Keratinocyte (primary cell): ENCODE results near the gene ALG5. TPM values are rescaled to one million over a fixed set of nuclear protein-coding genes. Genes with fewer than 3 reads are reported as not detected.

Source experiments
- DNase-seq: peaks from one replicate; pipeline ENCODE4 v3.0.0-alpha.2; 2011; ENCODE audit warnings: low read depth, missing footprints, low spot score
- FAIRE-seq: peaks from 2 replicates; lab custom pipeline; 2011; peaks lifted over from hg19 to GRCh38; lab: Jason Lieb, UNC
- H2AFZ ChIP-seq: 2 replicates; pipeline ENCODE4 v1.6.0; 2012; ENCODE audit warnings: low read length, control low read depth, inconsistent platforms; ENCODE audit not compliant: control insufficient read depth
- H3K27ac ChIP-seq: 2 replicates; pipeline ENCODE4 v1.5.1; 2011; ENCODE audit warnings: low read length; ENCODE audit not compliant: control insufficient read depth, insufficient read depth
- H3K27me3 ChIP-seq: 3 replicates; pipeline ENCODE4 v1.6.0; 2011; ENCODE audit warnings: low read length; ENCODE audit not compliant: control insufficient read depth, insufficient read depth; ENCODE audit errors: extremely low read depth
- H3K36me3 ChIP-seq, 2 experiments: 2 replicates in 1 of 2; 3 replicates in 1 of 2; pipeline ENCODE4 v1.5.1; 2011; ENCODE audit warnings: low read length in 2 of 2, mild to moderate bottlenecking in 1 of 2; ENCODE audit not compliant: control insufficient read depth in 2 of 2, insufficient read depth in 2 of 2; ENCODE audit errors: extremely low read depth in 1 of 2
- H3K4me1 ChIP-seq: 3 replicates; pipeline ENCODE4 v1.5.1; 2011; ENCODE audit warnings: low read length; ENCODE audit not compliant: control insufficient read depth, insufficient read depth; ENCODE audit errors: extremely low read depth
- H3K4me2 ChIP-seq: 3 replicates; pipeline ENCODE4 v1.6.0; 2011; ENCODE audit warnings: low read depth, low read length; ENCODE audit not compliant: control insufficient read depth, insufficient read depth; ENCODE audit errors: extremely low read depth
- H3K4me3 ChIP-seq, 3 experiments: fragments of 200-600 bp in 1 of 3; sonication (generic) in 1 of 3; 2 replicates in 2 of 3; 3 replicates in 1 of 3; pipeline ENCODE4 v1.5.1; 2011 to 2016; ENCODE audit warnings: low read length in 3 of 3, mild to moderate bottlenecking in 3 of 3, control low read depth in 2 of 3, inconsistent platforms in 1 of 3, low read depth in 1 of 3, mixed read lengths in 1 of 3, mixed run types in 1 of 3, moderate library complexity in 1 of 3; ENCODE audit not compliant: control insufficient read depth in 2 of 3, insufficient read depth in 2 of 3; ENCODE audit errors: extremely low read depth in 1 of 3
- H3K79me2 ChIP-seq: 2 replicates; pipeline ENCODE4 v1.6.0; 2012; ENCODE audit warnings: low read length; ENCODE audit not compliant: control insufficient read depth, insufficient read depth
- H3K9ac ChIP-seq: 3 replicates; pipeline ENCODE4 v1.6.0; 2011; ENCODE audit warnings: low read length; ENCODE audit not compliant: control insufficient read depth, insufficient read depth; ENCODE audit errors: extremely low read depth
- H3K9me1 ChIP-seq: 3 replicates; pipeline ENCODE4 v1.6.0; 2011; ENCODE audit warnings: low read length; ENCODE audit not compliant: control insufficient read depth, insufficient read depth; ENCODE audit errors: extremely low read depth
- H3K9me3 ChIP-seq: 2 replicates; pipeline ENCODE4 v1.5.1; 2012; ENCODE audit warnings: low read depth, low read length; ENCODE audit not compliant: control insufficient read depth
- H4K20me1 ChIP-seq: 3 replicates; pipeline ENCODE4 v1.6.0; 2011; ENCODE audit warnings: low read length; ENCODE audit not compliant: control insufficient read depth, insufficient read depth; ENCODE audit errors: extremely low read depth
- EZH2 ChIP-seq: IDR thresholded peaks from one replicate; pipeline ENCODE4 v1.6.1; 2012; ENCODE audit warnings: inconsistent platforms, mild to moderate bottlenecking, low read length, moderate library complexity
- dilution Hi-C: fragments of 300-500 bp; cut with MboI; formaldehyde crosslinking; loops from one replicate; pipeline ENCODE4 v1.7.0; 2020; ENCODE audit warnings: low sequenced_read_pairs; ENCODE audit not compliant: extremely low pct_ligation_motif_present
- polyA plus RNA-seq, 5 experiments: library from polyadenylated mRNA; depleted of rRNA in 3 of 5; stranded (reverse) in 3 of 5; stranded (forward) in 1 of 5; unstranded in 1 of 5; fragments of >200 nt; gene quantifications; 1 replicate in 1 of 5; 2 replicates in 3 of 5; 3 replicates in 1 of 5; pipeline versions ENCODE4 v1.2.1 to v1.2.3, GENCODE V29; 2011 to 2012; ENCODE audit warnings: missing spikeins in 2 of 5, low read depth in 1 of 5, low replicate concordance in 1 of 5
- TF ChIP-seq, protein P1 (sequence below), 3 experiments: IDR thresholded peaks in 1 of 3; conservative IDR thresholded peaks in 1 of 3; optimal IDR thresholded peaks in 1 of 3; 2 replicates in 2 of 3; 3 replicates in 1 of 3; pipeline versions ENCODE3 to v1.5.1; 2011; ENCODE audit warnings: low read length in 3 of 3, mild to moderate bottlenecking in 3 of 3, moderate library complexity in 2 of 3, control low read depth in 1 of 3, inconsistent platforms in 1 of 3; ENCODE audit not compliant: insufficient read depth in 2 of 3; ENCODE audit errors: extremely low read depth in 1 of 3

ALG5 gene
- polyA plus RNA-seq, 1 donor (not counting 4 experiments of a cell fraction or from before 2014, with no cell fraction given) = 63.9 TPM

DNA sequence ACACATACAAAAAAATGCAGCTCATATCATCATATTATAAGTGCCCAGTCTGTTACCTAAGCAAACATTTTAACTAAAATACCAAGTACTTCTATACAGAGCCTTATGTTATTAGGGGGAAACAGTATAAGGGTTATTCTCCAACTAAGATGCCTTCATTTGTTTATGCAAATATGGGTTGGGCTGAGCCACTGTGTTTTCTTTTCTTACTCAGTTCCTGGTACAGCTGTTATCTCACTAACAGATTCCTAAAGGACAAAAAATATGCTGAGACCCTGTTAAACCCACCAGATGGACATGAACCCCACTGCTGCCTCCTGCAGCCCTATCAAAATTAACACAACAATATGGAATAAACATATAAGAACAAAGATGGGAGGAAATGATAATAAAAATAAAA is 44.6 kb downstream of the ALG5 start:
- Histone ChIP-seq H3K9me3 (no peaks in the 10 kb centered on the region), H3K27ac (no peak overlapping the region), H2AFZ (no peak overlapping the region), H3K4me1 (no peaks in the 10 kb centered on the region), H3K36me3 (peaks cover 6 to 7% of the 10 kb centered on the region in 2 experiments), H3K4me3 (no peak overlapping the region), H3K9ac (no peak overlapping the region), H4K20me1 (no peaks in the 10 kb centered on the region), H3K9me1 (no peaks in the 10 kb centered on the region), H3K4me2 (no peak overlapping the region), H3K27me3 (no peaks in the 10 kb centered on the region), H3K79me2 (no peaks in the 10 kb centered on the region)
- TF ChIP-seq, protein P1, sequence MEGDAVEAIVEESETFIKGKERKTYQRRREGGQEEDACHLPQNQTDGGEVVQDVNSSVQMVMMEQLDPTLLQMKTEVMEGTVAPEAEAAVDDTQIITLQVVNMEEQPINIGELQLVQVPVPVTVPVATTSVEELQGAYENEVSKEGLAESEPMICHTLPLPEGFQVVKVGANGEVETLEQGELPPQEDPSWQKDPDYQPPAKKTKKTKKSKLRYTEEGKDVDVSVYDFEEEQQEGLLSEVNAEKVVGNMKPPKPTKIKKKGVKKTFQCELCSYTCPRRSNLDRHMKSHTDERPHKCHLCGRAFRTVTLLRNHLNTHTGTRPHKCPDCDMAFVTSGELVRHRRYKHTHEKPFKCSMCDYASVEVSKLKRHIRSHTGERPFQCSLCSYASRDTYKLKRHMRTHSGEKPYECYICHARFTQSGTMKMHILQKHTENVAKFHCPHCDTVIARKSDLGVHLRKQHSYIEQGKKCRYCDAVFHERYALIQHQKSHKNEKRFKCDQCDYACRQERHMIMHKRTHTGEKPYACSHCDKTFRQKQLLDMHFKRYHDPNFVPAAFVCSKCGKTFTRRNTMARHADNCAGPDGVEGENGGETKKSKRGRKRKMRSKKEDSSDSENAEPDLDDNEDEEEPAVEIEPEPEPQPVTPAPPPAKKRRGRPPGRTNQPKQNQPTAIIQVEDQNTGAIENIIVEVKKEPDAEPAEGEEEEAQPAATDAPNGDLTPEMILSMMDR (optimal IDR thresholded peaks at IDR 0.05 in 1 of 3, IDR thresholded peaks at IDR 0.05 in 1 of 3, conservative IDR thresholded peaks at IDR 0.05 in 1 of 3; ENCODE audit: extremely low read depth in 1 of 3, insufficient read depth in 2 of 3, low read length in 3 of 3) = no peak
- TF ChIP-seq EZH2 = no peak
- FAIRE-seq (no peak), DNase-seq (no peak)
- dilution Hi-C loops = no loop called here

DNA sequence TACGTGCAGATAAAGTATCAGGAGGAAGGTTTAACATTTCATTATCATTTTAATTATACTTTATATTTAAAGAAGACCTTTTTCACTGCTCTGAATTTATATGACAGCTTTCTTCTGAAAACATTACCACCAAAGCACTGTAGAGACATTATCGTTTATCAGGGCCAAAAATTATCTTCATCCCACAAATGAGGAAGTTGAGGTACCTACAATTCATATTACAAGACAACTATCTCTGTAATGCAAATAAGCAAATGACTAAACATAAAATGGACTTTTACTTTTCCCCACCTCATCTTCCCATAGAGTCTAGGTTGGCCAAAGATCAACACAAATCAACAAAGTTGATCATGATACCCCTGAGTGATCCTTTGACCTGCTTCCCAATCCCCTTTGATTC is 48.2 kb downstream of the ALG5 start:
- Histone ChIP-seq H3K27ac (no peak overlapping the region), H3K9me3 (no peaks in the 10 kb centered on the region), H3K9me1 (no peaks in the 10 kb centered on the region), H2AFZ (no peak overlapping the region), H3K79me2 (no peaks in the 10 kb centered on the region), H4K20me1 (no peaks in the 10 kb centered on the region), H3K36me3 (peaks cover 6 to 7% of the 10 kb centered on the region in 2 experiments), H3K9ac (no peak overlapping the region), H3K4me2 (no peak overlapping the region), H3K4me1 (no peaks in the 10 kb centered on the region), H3K4me3 (no peak overlapping the region), H3K27me3 (no peaks in the 10 kb centered on the region)
- DNase-seq = no peak
- TF ChIP-seq, protein P1 (optimal IDR thresholded peaks at IDR 0.05 in 1 of 3, IDR thresholded peaks at IDR 0.05 in 1 of 3, conservative IDR thresholded peaks at IDR 0.05 in 1 of 3; ENCODE audit: extremely low read depth in 1 of 3, insufficient read depth in 2 of 3, low read length in 3 of 3) = no peak
- no peak for TF ChIP-seq EZH2
- FAIRE-seq = no peak
- dilution Hi-C loops = no loop called here
